ENCODE measurements around the gene KCNC3. TPM values are rescaled to one million over a fixed set of nuclear protein-coding genes. Genes with fewer than 3 reads are reported as not detected.

Gene KCNC3
- polyA plus RNA-seq, 2 of the 4 experiments (the other 2 are of a cell fraction) = 0.17 to 1.4 TPM

DNA sequence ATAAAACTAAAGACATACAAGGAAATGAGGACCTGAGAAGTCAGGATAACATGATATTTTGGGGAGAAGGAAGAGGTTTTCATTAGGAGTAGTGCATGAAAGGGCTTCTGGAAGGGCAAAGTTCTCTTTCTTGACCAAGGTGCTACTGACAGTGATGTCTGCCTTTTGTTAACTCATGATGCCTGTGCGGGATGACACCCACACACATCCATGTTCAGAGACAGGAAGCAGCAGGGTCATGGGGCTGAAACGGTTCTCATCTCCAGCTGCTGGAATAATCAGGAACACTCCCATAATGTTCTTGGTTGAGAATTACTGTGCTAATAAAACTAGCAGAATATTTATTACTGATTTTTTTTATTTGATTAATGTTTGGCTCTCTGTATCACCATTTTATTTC is 29.1 kb downstream of the KCNC3 start:
- TF ChIP-seq MAZ (IDR thresholded peaks at IDR 0.05; ENCODE audit: borderline replicate concordance, low read depth, low read length) (no peak), CHD4 (IDR thresholded peaks at IDR 0.05; ENCODE audit: borderline replicate concordance) (no peak), RNF2 (IDR thresholded peaks at IDR 0.05; ENCODE audit: borderline replicate concordance, low read depth) (no peak), KDM1A (IDR thresholded peaks at IDR 0.05; ENCODE audit: low read depth) (no peak), CHD2 (IDR thresholded peaks at IDR 0.05; ENCODE audit: low read length, partially characterized antibody) (no peak), HDAC2 (IDR thresholded peaks at IDR 0.05) (no peak), ZFP36 (IDR thresholded peaks at IDR 0.05; ENCODE audit: borderline replicate concordance, partially characterized antibody) (no peak)
- TF ChIP-seq, protein P1, sequence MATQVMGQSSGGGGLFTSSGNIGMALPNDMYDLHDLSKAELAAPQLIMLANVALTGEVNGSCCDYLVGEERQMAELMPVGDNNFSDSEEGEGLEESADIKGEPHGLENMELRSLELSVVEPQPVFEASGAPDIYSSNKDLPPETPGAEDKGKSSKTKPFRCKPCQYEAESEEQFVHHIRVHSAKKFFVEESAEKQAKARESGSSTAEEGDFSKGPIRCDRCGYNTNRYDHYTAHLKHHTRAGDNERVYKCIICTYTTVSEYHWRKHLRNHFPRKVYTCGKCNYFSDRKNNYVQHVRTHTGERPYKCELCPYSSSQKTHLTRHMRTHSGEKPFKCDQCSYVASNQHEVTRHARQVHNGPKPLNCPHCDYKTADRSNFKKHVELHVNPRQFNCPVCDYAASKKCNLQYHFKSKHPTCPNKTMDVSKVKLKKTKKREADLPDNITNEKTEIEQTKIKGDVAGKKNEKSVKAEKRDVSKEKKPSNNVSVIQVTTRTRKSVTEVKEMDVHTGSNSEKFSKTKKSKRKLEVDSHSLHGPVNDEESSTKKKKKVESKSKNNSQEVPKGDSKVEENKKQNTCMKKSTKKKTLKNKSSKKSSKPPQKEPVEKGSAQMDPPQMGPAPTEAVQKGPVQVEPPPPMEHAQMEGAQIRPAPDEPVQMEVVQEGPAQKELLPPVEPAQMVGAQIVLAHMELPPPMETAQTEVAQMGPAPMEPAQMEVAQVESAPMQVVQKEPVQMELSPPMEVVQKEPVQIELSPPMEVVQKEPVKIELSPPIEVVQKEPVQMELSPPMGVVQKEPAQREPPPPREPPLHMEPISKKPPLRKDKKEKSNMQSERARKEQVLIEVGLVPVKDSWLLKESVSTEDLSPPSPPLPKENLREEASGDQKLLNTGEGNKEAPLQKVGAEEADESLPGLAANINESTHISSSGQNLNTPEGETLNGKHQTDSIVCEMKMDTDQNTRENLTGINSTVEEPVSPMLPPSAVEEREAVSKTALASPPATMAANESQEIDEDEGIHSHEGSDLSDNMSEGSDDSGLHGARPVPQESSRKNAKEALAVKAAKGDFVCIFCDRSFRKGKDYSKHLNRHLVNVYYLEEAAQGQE (IDR thresholded peaks at IDR 0.05) = no peak
- TF ChIP-seq, protein P2, sequence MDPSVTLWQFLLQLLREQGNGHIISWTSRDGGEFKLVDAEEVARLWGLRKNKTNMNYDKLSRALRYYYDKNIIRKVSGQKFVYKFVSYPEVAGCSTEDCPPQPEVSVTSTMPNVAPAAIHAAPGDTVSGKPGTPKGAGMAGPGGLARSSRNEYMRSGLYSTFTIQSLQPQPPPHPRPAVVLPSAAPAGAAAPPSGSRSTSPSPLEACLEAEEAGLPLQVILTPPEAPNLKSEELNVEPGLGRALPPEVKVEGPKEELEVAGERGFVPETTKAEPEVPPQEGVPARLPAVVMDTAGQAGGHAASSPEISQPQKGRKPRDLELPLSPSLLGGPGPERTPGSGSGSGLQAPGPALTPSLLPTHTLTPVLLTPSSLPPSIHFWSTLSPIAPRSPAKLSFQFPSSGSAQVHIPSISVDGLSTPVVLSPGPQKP (IDR thresholded peaks at IDR 0.05; ENCODE audit: low read depth, low read length) = no peak
- ChIA-PET CTCF (interaction anchor here (1.0 to 3.4 kb wide), 2 partner anchors 63 to 152 kb away, joined by 6 to 18 read pairs; no protein-coding TSS in a partner anchor), POLR2A (interaction anchor here (1.4 kb wide), 1 partner anchor 10 kb away, joined by 4 read pairs; no protein-coding TSS in a partner anchor)
- 81% methylated on average over 2 of the region's 2 CpGs for WGBS (ENCODE audit: missing lambda C conversion rate)
- no peaks in the 10 kb centered on the region for H3K9me3 ChIP-seq
- ATAC-seq (no peak), FAIRE-seq (no peak), DNase-seq (ENCODE audit: low read depth in 1 of 2, low spot score in 1 of 2) (no peak)
- peaks cover 19% of the 10 kb centered on the region for H3K4me1 ChIP-seq
- H3K4me3 ChIP-seq = no peak overlapping the region
- peak overlapping the region in 1 of 2 experiments; percentile 54; a peak in 3 of 6 replicates for H3K27ac ChIP-seq
- H3K4me2 ChIP-seq = no peak overlapping the region; the same call in 2 of the 3 replicates

DNA sequence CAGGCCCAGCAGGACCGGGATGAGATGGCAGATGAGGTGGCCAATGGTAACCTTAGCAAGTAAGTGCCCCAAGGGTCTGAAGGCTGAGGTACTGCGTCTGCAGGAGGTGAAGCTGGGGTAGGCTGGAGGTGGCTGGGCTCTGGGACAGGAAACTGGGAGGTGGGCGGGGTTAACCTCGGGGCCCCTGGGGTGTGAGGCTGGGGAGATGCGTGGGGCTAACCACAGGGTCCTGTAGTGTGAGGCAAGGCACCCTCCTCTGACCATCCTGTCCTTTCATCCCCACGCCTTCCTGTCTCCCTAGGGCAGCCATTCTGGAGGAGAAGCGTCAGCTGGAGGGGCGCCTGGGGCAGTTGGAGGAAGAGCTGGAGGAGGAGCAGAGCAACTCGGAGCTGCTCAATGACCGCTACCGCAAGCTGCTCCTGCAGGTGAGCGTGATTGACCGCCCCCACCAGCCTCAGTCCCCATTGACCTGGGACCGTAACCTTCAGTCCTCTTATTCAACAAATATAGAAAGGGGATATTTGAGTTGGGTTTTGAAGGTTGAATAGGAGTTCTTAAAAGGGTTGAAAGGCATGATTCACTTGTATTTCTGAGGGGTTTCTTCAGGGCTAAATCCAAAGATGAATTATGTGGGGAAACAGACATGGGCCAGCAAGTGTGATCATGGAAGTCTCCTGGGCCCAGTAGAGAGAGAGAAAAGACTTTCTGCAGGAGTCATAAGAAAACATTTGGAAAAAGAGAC is 35.7 kb downstream of the KCNC3 start:
- TF ChIP-seq, protein P3, sequence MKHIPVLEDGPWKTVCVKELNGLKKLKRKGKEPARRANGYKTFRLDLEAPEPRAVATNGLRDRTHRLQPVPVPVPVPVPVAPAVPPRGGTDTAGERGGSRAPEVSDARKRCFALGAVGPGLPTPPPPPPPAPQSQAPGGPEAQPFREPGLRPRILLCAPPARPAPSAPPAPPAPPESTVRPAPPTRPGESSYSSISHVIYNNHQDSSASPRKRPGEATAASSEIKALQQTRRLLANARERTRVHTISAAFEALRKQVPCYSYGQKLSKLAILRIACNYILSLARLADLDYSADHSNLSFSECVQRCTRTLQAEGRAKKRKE (CRISPR knock-in tag; IDR thresholded peaks at IDR 0.05; ENCODE audit: low read depth) = no peak
- TF ChIP-seq POLR2AphosphoS2 (conservative IDR thresholded peaks at IDR 0.05; ENCODE audit: low read length) (no peak), ZC3H11A (IDR thresholded peaks at IDR 0.05) (no peak), CHD4 (IDR thresholded peaks at IDR 0.05; ENCODE audit: borderline replicate concordance) (no peak), EHMT2 (IDR thresholded peaks at IDR 0.05; ENCODE audit: low read depth) (no peak), NPAS2 (CRISPR knock-in tag; IDR thresholded peaks at IDR 0.05; ENCODE audit: borderline replicate concordance) (no peak)
- DNase-seq (ENCODE audit: low read depth in 1 of 2, low spot score in 1 of 2) (no peak), FAIRE-seq (no peak), ATAC-seq (no peak)
- no peak overlapping the region for H3K27ac ChIP-seq
- H3K4me1 ChIP-seq = no peaks in the 10 kb centered on the region
- H3K9me3 ChIP-seq = peaks cover 4% of the 10 kb centered on the region; the same call in 1 of the 3 replicates
- H3K4me3 ChIP-seq = no peak overlapping the region
- WGBS (ENCODE audit: missing lambda C conversion rate) = 84% methylated on average over 14 of the region's 14 CpGs
- ChIA-PET POLR2A (no interaction called here), CTCF (interaction anchor here (1.2 to 2.1 kb wide), 2 partner anchors 27 to 146 kb away, joined by 3 to 11 read pairs; no protein-coding TSS in a partner anchor)
- no peak overlapping the region for H3K4me2 ChIP-seq

All from A549 (cell line).